ENCODE data around the gene STEAP3. TPM values are rescaled to one million over a fixed set of nuclear protein-coding genes. Genes with fewer than 3 reads are reported as not detected.

The STEAP3 gene
- total and polyA plus RNA-seq, 8 donors, result 1.7 to 43.8 (median 3.1) TPM

- DNase-seq (peak in 1 of 4 donors; percentile 52), ATAC-seq (peak; percentile 47)
- Histone ChIP-seq H3K4me3 (peak overlapping the region in 1 of 2 donors; percentile 67), H3K9me3 (no peaks in the 10 kb centered on the region), H3K36me3 (no peaks in the 10 kb centered on the region), H3K4me1 (peaks cover 19 to 22% of the 10 kb centered on the region in 2 donors), H3K27ac (peak overlapping the region in 1 of 2 donors; percentile 19), H3K27me3 (peaks cover 0 to 20% of the 10 kb centered on the region in 2 donors)
- intact Hi-C loops (cut with DNase I), result no loop called here
- TF ChIP-seq CTCF (IDR thresholded peaks at IDR 0.05), result no peak
Observed at GRCh38 chr2:119225105-119225865, 1.7 kb downstream of the STEAP3 start.

GRCh38 chr2:119225926-119226325, 2.3 kb downstream of the STEAP3 start:
- intact Hi-C loops (cut with DNase I), result no loop called here
- no peak for TF ChIP-seq CTCF (IDR thresholded peaks at IDR 0.05)
- no peak for ATAC-seq
- Histone ChIP-seq H3K4me3 (no peak overlapping the region), H3K4me1 (peaks cover 19 to 22% of the 10 kb centered on the region in 2 donors), H3K36me3 (no peaks in the 10 kb centered on the region), H3K27ac (no peak overlapping the region), H3K27me3 (peaks cover 0 to 20% of the 10 kb centered on the region in 2 donors), H3K9me3 (no peaks in the 10 kb centered on the region)
- no peak for DNase-seq

- Histone ChIP-seq H3K9me3 (no peaks in the 10 kb centered on the region), H3K27ac (no peak overlapping the region), H3K36me3 (no peaks in the 10 kb centered on the region), H3K27me3 (peaks cover 0 to 20% of the 10 kb centered on the region in 2 donors), H3K4me1 (peaks cover 19 to 22% of the 10 kb centered on the region in 2 donors), H3K4me3 (no peak overlapping the region)
- no peak for TF ChIP-seq CTCF (IDR thresholded peaks at IDR 0.05)
- ATAC-seq, result no peak
- intact Hi-C loops (cut with DNase I), result no loop called here
- no peak for DNase-seq
Observed at GRCh38 chr2:119227346-119227745, 3.7 kb downstream of the STEAP3 start.

GRCh38 chr2:119228136-119228535, 4.5 kb downstream of the STEAP3 start:
- intact Hi-C loops (cut with DNase I), result no loop called here
- H3K36me3 ChIP-seq, result no peaks in the 10 kb centered on the region
- DNase-seq (no peak), ATAC-seq (no peak)
- no peaks in the 10 kb centered on the region for H3K9me3 ChIP-seq
- H3K4me3 ChIP-seq, result no peak overlapping the region
- H3K27me3 ChIP-seq, result peaks cover 0 to 16% of the 10 kb centered on the region in 2 donors
- H3K4me1 ChIP-seq, result peaks cover 16 to 22% of the 10 kb centered on the region in 2 donors
- TF ChIP-seq CTCF (IDR thresholded peaks at IDR 0.05), result no peak
- H3K27ac ChIP-seq, result no peak overlapping the region

GRCh38 chr2:119228964-119229363, 5.3 kb downstream of the STEAP3 start:
- DNase-seq (no peak), ATAC-seq (no peak)
- H3K27ac ChIP-seq, result no peak overlapping the region
- H3K4me1 ChIP-seq, result peaks cover 13 to 16% of the 10 kb centered on the region in 2 donors
- H3K36me3 ChIP-seq, result no peaks in the 10 kb centered on the region
- no peaks in the 10 kb centered on the region for H3K9me3 ChIP-seq
- TF ChIP-seq CTCF (IDR thresholded peaks at IDR 0.05), result no peak
- no peak overlapping the region for H3K4me3 ChIP-seq
- intact Hi-C loops (cut with DNase I), result no loop called here
- peaks cover 0 to 8% of the 10 kb centered on the region in 2 donors for H3K27me3 ChIP-seq
